Neuronal stem cell (in vitro differentiated cells): ENCODE data around the gene TUBD1.
A peak's percentile ranks its signal among the peaks of the same experiment; 100 is the strongest.

Experiments used
- DNase-seq: peaks from one replicate; pipeline ENCODE4 v3.0.0-alpha.2; 2013; ENCODE audit warnings: low spot score
- H2AFZ ChIP-seq: one replicate; pipeline ENCODE4 v1.6.1; 2013; ENCODE audit warnings: mild to moderate bottlenecking, low read length, inconsistent platforms
- H2AK5ac ChIP-seq: 2 replicates; pipeline ENCODE4 v1.6.1; 2013; ENCODE audit warnings: low read depth, mild to moderate bottlenecking, inconsistent platforms, low read length, moderate library complexity, mixed read lengths
- H2BK120ac ChIP-seq: 2 replicates; pipeline ENCODE4 v1.6.1; 2013; ENCODE audit warnings: low read depth, mild to moderate bottlenecking, inconsistent platforms, low read length, moderate library complexity, mixed read lengths
- H2BK12ac ChIP-seq: one replicate; pipeline ENCODE4 v1.6.1; 2013; ENCODE audit warnings: low read length, inconsistent platforms
- H2BK15ac ChIP-seq: 2 replicates; pipeline ENCODE4 v1.6.1; 2013; ENCODE audit warnings: mild to moderate bottlenecking, low read length, inconsistent platforms, mixed read lengths
- H2BK5ac ChIP-seq: one replicate; pipeline ENCODE4 v1.6.1; 2013; ENCODE audit warnings: inconsistent platforms, mild to moderate bottlenecking, low read length, moderate library complexity
- H3K14ac ChIP-seq: one replicate; pipeline ENCODE4 v1.6.1; 2013; ENCODE audit warnings: low read length, inconsistent platforms
- H3K18ac ChIP-seq: 2 replicates; pipeline ENCODE4 v1.6.1; 2013; ENCODE audit warnings: low read length, inconsistent platforms
- H3K23ac ChIP-seq: 2 replicates; pipeline ENCODE4 v1.6.1; 2013; ENCODE audit warnings: low read depth, mild to moderate bottlenecking, mixed read lengths, low read length, inconsistent platforms; ENCODE audit not compliant: poor library complexity
- H3K27ac ChIP-seq: replicated peaks from 3 replicates; pipeline ENCODE4 v1.5.1; 2013; ENCODE audit warnings: low read length, inconsistent platforms
- H3K27me3 ChIP-seq, 3 experiments: 2 replicates each; pipeline ENCODE4 v1.6.1; 2013; ENCODE audit warnings: low read length in 3 of 3, mild to moderate bottlenecking in 2 of 3, inconsistent platforms in 1 of 3, low read depth in 1 of 3, mixed read lengths in 1 of 3, moderate library complexity in 1 of 3; ENCODE audit not compliant: control insufficient read depth in 3 of 3, insufficient read depth in 3 of 3
- H3K36me3 ChIP-seq, 2 donors: replicated peaks in 1 of 2; 2 replicates each; pipeline ENCODE4 v1.6.1; 2013; ENCODE audit warnings: low read length in 2 of 2; ENCODE audit not compliant: control insufficient read depth in 2 of 2, insufficient read depth in 2 of 2
- H3K4ac ChIP-seq: 2 replicates; pipeline ENCODE4 v1.6.1; 2013; ENCODE audit warnings: inconsistent platforms, mild to moderate bottlenecking, low read length, moderate library complexity
- H3K4me1 ChIP-seq, 2 donors: 1 replicate in 1 of 2; 2 replicates in 1 of 2; pipeline ENCODE4 v1.6.1; 2013; ENCODE audit warnings: low read length in 2 of 2, low read depth in 1 of 2; ENCODE audit not compliant: control insufficient read depth in 2 of 2, insufficient read depth in 1 of 2
- H3K4me2 ChIP-seq: one replicate; pipeline ENCODE4 v1.6.1; 2013; ENCODE audit warnings: mild to moderate bottlenecking, low read length, inconsistent platforms; ENCODE audit not compliant: insufficient read depth, poor library complexity, severe bottlenecking
- H3K4me3 ChIP-seq, 2 donors: 2 replicates each; pipeline ENCODE4 v1.5.1; 2013; ENCODE audit warnings: low read length in 2 of 2, mild to moderate bottlenecking in 2 of 2, inconsistent platforms in 1 of 2, moderate library complexity in 1 of 2
- H3K79me1 ChIP-seq: one replicate; pipeline ENCODE4 v1.6.1; 2013; ENCODE audit warnings: low read depth, mild to moderate bottlenecking, inconsistent platforms, low read length, moderate library complexity
- H3K9ac ChIP-seq: one replicate; pipeline ENCODE4 v1.6.1; 2013; ENCODE audit warnings: mild to moderate bottlenecking, low read depth, low read length, inconsistent platforms; ENCODE audit not compliant: poor library complexity
- H3K9me3 ChIP-seq, 2 donors: replicated peaks in 1 of 2; 2 replicates each; pipeline versions ENCODE3 to v1.6.1; 2013; ENCODE audit warnings: low read length in 2 of 2, mild to moderate bottlenecking in 2 of 2, inconsistent platforms in 1 of 2, low read depth in 1 of 2, mixed read lengths in 1 of 2, moderate library complexity in 1 of 2; ENCODE audit not compliant: control insufficient read depth in 2 of 2, insufficient read depth in 1 of 2
- H4K8ac ChIP-seq: one replicate; pipeline ENCODE4 v1.6.1; 2013; ENCODE audit warnings: low read depth, mild to moderate bottlenecking, inconsistent platforms, low read length, moderate library complexity
- H4K91ac ChIP-seq: one replicate; pipeline ENCODE4 v1.6.1; 2013; ENCODE audit warnings: low read length, low read depth, mild to moderate bottlenecking, inconsistent platforms; ENCODE audit not compliant: poor library complexity
- WGBS, 2 donors: extraction: QIAGEN DNeasy Blood & Tissue Kit; methylation state at CpG; one replicate each; pipeline ENCODE4 v1.1.7; 2013; ENCODE audit warnings: missing lambda C conversion rate in 2 of 2, mixed read lengths in 1 of 2; ENCODE audit not compliant: insufficient read length in 2 of 2, insufficient replicate concordance in 1 of 2; ENCODE audit errors: extremely low coverage in 2 of 2; 5-methylcytosine and 5-hydroxymethylcytosine counted together

The TUBD1 gene

DNA sequence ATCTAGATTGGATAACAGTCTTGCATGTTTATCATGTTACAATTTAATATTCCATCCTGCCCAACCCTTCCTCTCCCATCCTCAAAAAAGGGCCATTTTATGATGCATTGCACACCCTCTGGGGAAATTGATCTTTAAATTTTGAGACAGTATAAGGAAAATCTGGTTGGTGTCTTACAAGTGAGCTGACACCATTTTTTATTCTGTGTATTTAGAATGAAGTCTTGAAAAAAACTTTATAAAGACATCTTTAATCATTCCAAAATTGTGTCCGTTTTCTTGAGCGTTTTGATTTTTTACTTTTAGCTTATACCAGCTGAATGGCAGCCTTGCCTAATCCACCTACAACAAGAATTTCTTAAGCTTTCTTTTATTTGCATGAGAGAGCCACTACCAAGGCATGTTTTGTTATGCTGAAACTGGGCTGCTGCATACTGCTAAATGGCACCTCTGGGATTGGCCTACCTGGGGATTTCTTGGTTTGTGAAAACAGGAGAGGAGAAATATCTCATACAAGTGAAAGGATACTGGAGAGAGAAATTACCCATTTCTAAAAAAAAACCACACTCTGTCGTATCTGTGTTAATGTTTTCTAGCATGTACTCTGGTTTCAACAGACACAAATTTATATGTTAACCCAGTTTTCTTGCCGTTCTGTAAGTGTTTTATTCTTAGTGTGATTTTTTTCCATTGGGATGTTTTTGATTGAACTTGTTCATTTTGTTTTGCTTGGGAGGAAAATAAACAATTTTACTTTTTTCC, 52.2 kb downstream of the TUBD1 start:
- no peak overlapping the region for H3K14ac ChIP-seq
- H2BK5ac ChIP-seq, result no peak overlapping the region
- H2BK12ac ChIP-seq, result no peak overlapping the region
- H3K9me3 ChIP-seq, result no peaks in the 10 kb centered on the region
- H3K79me1 ChIP-seq, result no peaks in the 10 kb centered on the region
- no peak overlapping the region for H3K18ac ChIP-seq
- DNase-seq, result no peak
- H3K27me3 ChIP-seq, result no peaks in the 10 kb centered on the region
- no peak overlapping the region for H4K91ac ChIP-seq
- WGBS, 2 donors, result no CpG with 5 or more reads among the region's 4 CpGs
- no peak overlapping the region for H2AFZ ChIP-seq
- H3K9ac ChIP-seq, result no peak overlapping the region
- H2BK120ac ChIP-seq, result no peak overlapping the region
- peaks cover 0 to 40% of the 10 kb centered on the region in 2 donors for H3K36me3 ChIP-seq
- no peak overlapping the region for H2BK15ac ChIP-seq
- no peak overlapping the region for H3K27ac ChIP-seq
- no peak overlapping the region for H4K8ac ChIP-seq
- no peak overlapping the region for H3K4ac ChIP-seq
- H3K4me3 ChIP-seq, result peak overlapping the region in 1 of 2 donors; percentile 86
- H3K4me1 ChIP-seq, result peaks cover 5% of the 10 kb centered on the region in 2 donors
- H3K23ac ChIP-seq, result no peak overlapping the region
- no peak overlapping the region for H3K4me2 ChIP-seq
- no peak overlapping the region for H2AK5ac ChIP-seq

DNA sequence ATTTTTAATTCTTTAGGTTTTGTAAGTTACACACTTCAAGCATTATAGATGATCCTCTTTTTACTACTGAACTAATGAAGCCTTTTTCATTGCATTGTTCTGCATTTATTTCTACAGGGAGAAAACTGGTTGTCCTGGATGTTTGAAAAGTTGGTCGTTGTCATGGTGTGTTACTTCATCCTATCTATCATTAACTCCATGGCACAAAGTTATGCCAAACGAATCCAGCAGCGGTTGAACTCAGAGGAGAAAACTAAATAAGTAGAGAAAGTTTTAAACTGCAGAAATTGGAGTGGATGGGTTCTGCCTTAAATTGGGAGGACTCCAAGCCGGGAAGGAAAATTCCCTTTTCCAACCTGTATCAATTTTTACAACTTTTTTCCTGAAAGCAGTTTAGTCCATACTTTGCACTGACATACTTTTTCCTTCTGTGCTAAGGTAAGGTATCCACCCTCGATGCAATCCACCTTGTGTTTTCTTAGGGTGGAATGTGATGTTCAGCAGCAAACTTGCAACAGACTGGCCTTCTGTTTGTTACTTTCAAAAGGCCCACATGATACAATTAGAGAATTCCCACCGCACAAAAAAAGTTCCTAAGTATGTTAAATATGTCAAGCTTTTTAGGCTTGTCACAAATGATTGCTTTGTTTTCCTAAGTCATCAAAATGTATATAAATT, 53.0 kb downstream of the TUBD1 start:
- WGBS, 2 donors, result no CpG with 5 or more reads among the region's 6 CpGs
- no peak for DNase-seq
- no peak overlapping the region for H3K23ac ChIP-seq

DNA sequence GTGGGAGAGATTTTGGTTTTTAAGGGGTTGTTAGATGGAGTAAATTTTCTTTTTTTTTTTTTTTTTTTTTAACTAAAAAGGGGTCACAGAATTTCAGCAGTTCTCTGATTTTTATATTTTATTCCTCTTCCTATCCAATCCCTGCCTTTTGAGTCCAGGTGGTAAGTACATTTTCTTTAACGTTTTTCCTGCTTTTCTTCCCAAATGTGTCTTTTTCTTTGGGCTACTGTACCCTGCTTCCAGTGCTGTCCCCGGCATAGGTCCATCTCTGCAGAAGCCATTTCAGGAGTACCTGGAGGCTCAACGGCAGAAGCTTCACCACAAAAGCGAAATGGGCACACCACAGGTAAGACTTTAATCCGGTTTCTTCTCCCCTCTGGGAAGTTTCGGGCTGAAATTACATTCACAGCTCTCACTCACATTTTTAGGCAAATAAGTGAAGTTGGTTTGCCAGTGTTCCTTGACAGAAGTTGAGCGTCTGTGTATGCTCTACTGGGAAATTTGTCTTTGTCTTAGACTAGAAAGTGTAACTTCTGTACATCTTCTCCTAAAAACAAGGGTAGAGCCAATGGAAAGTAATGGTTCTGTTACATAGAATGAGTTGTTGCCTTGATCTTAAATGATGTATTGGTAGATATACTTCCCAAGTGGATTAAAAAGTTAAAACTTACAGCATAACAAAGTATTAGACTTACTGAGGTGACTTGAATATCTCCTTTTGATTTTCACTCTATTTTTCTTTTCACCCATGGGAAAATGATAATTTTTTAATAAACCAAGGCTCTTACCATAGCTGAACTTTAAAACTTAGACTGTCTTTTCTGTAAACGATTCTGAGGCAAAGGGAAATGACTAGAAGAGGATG, 54.5 kb downstream of the TUBD1 start:
- no peak overlapping the region for H3K27ac ChIP-seq

More for the DNA sequence above, 53.0 kb downstream of the TUBD1 start:
- no peaks in the 10 kb centered on the region for H3K9me3 ChIP-seq
- H2BK5ac ChIP-seq, result no peak overlapping the region
- H2AFZ ChIP-seq, result no peak overlapping the region
- no peak overlapping the region for H3K9ac ChIP-seq
- no peaks in the 10 kb centered on the region for H3K79me1 ChIP-seq
- H3K36me3 ChIP-seq, result peaks cover 0 to 40% of the 10 kb centered on the region in 2 donors
- H2BK15ac ChIP-seq, result no peak overlapping the region
- H3K4me2 ChIP-seq, result no peak overlapping the region
- no peak overlapping the region for H4K91ac ChIP-seq
- H3K4me3 ChIP-seq, result peak overlapping the region; percentile 41 to 86
- no peak overlapping the region for H3K18ac ChIP-seq
- no peak overlapping the region for H4K8ac ChIP-seq
- no peak overlapping the region for H3K4ac ChIP-seq
- no peak overlapping the region for H2BK120ac ChIP-seq
- no peak overlapping the region for H3K14ac ChIP-seq
- no peak overlapping the region for H2AK5ac ChIP-seq
- H3K27ac ChIP-seq, result no peak overlapping the region
- peaks cover 3 to 5% of the 10 kb centered on the region in 2 donors for H3K4me1 ChIP-seq
- H2BK12ac ChIP-seq, result no peak overlapping the region
- H3K27me3 ChIP-seq, result no peaks in the 10 kb centered on the region

More for the DNA sequence above, 54.5 kb downstream of the TUBD1 start:
- no peak overlapping the region for H2BK15ac ChIP-seq
- H2BK5ac ChIP-seq, result no peak overlapping the region
- no peak overlapping the region for H4K91ac ChIP-seq
- no peak overlapping the region for H2AK5ac ChIP-seq
- no peak overlapping the region for H3K14ac ChIP-seq
- H3K9ac ChIP-seq, result no peak overlapping the region
- WGBS, 2 donors, result no CpG with 5 or more reads among the region's 8 CpGs
- peak overlapping the region; percentile 75 to 86 for H3K4me3 ChIP-seq
- H3K36me3 ChIP-seq, result peaks cover 0 to 40% of the 10 kb centered on the region in 2 donors
- no peak overlapping the region for H4K8ac ChIP-seq
- no peak overlapping the region for H2AFZ ChIP-seq
- no peak overlapping the region for H2BK12ac ChIP-seq
- no peaks in the 10 kb centered on the region for H3K27me3 ChIP-seq
- no peak overlapping the region for H3K23ac ChIP-seq
- H3K4me2 ChIP-seq, result peak overlapping the region; percentile 44
- H3K18ac ChIP-seq, result no peak overlapping the region
- H3K79me1 ChIP-seq, result no peaks in the 10 kb centered on the region
- H3K4ac ChIP-seq, result no peak overlapping the region
- H3K9me3 ChIP-seq, result no peaks in the 10 kb centered on the region
- H2BK120ac ChIP-seq, result no peak overlapping the region
- DNase-seq, result no peak
- peaks cover 3 to 5% of the 10 kb centered on the region in 2 donors for H3K4me1 ChIP-seq
